SK-N-SH (cell line): ENCODE results near the gene C12orf57. TPM values are rescaled to one million over a fixed set of nuclear protein-coding genes. Genes with fewer than 3 reads are reported as not detected.

ENCODE experiments used
- CTCF ChIA-PET: fragments of 300-600, 350-600 bp; formaldehyde crosslinking; extraction: SDS; loops from one replicate; lab custom pipeline; 2021; lab: Yijun Ruan, JAX
- POLR2A ChIA-PET: fragments of 350-600 bp; sonication (Branson Sonifier 250); formaldehyde crosslinking; extraction: SDS; loops from one replicate; lab custom pipeline; 2020; ENCODE audit warnings: antibody characterized with exemption, inconsistent platforms; lab: Yijun Ruan, JAX
- DNase-seq: peaks from one replicate; pipeline ENCODE4 v3.0.0; 2012
- H2AFZ ChIP-seq: fragments of 200-600 bp; sonication (generic); 2 replicates; pipeline ENCODE4 v1.8.1; 2016; ENCODE audit warnings: antibody characterized with exemption, mild to moderate bottlenecking, low read depth
- H3F3A ChIP-seq: fragments of 200-600 bp; sonication (generic); replicated peaks from 2 replicates; pipeline ENCODE3; 2016; ENCODE audit warnings: antibody characterized with exemption, mild to moderate bottlenecking; ENCODE audit not compliant: insufficient read depth
- H3K27ac ChIP-seq, 2 experiments: fragments of 200-500 bp in 1 of 2; fragments of 200-600 bp in 1 of 2; sonication (Bioruptor generic) in 1 of 2; sonication (generic), shearing (Covaris generic) in 1 of 2; 2 replicates each; pipeline versions ENCODE4 v1.5.1 to v1.6.1; 2014 to 2016; ENCODE audit warnings: low read depth in 2 of 2, inconsistent platforms in 1 of 2, low read length in 1 of 2, mild to moderate bottlenecking in 1 of 2, mixed read lengths in 1 of 2
- H3K27me3 ChIP-seq: fragments of 200-600 bp; sonication (generic), shearing (Covaris generic); 2 replicates; pipeline ENCODE4 v1.6.1; 2016; ENCODE audit warnings: mixed run types; ENCODE audit not compliant: insufficient read depth
- H3K36me3 ChIP-seq, 2 experiments: fragments of 200-500 bp in 1 of 2; fragments of 200-600 bp in 1 of 2; sonication (Bioruptor generic) in 1 of 2; sonication (generic) in 1 of 2; replicated peaks in 1 of 2; 2 replicates each; pipeline versions ENCODE3 to v1.5.1; 2014 to 2016; ENCODE audit warnings: low read length in 1 of 2, mild to moderate bottlenecking in 1 of 2; ENCODE audit not compliant: insufficient read depth in 2 of 2, control insufficient read depth in 1 of 2
- H3K4me1 ChIP-seq, 2 experiments: fragments of 200-500 bp in 1 of 2; fragments of 200-600 bp in 1 of 2; sonication (Bioruptor generic) in 1 of 2; sonication (generic), shearing (Covaris generic) in 1 of 2; 2 replicates each; pipeline versions ENCODE4 v1.5.1 to v1.6.1; 2014 to 2016; ENCODE audit warnings: low read depth in 1 of 2, low read length in 1 of 2, mixed run types in 1 of 2; ENCODE audit not compliant: insufficient read depth in 2 of 2, control insufficient read depth in 1 of 2
- H3K4me2 ChIP-seq: fragments of 200-600 bp; sonication (generic), shearing (Covaris generic); 2 replicates; pipeline ENCODE4 v1.6.1; 2017; ENCODE audit warnings: mixed run types
- H3K4me3 ChIP-seq, 2 experiments: fragments of 200-500 bp in 1 of 2; fragments of 200-600 bp in 1 of 2; sonication (Bioruptor generic) in 1 of 2; sonication (generic), shearing (Covaris generic) in 1 of 2; 2 replicates each; pipeline versions ENCODE4 v1.5.1 to v1.8.1; 2014 to 2016; ENCODE audit warnings: low read depth in 2 of 2, inconsistent platforms in 1 of 2, low read length in 1 of 2, mild to moderate bottlenecking in 1 of 2, mixed read lengths in 1 of 2, moderate library complexity in 1 of 2
- H3K79me2 ChIP-seq: fragments of 200-600 bp; sonication (generic); 2 replicates; pipeline ENCODE4 v1.8.1; 2017; ENCODE audit warnings: mild to moderate bottlenecking; ENCODE audit not compliant: insufficient read depth
- H3K9ac ChIP-seq: fragments of 200-600 bp; sonication (generic); 2 replicates; pipeline ENCODE4 v1.6.1; 2017; ENCODE audit warnings: mixed run types
- H3K9me2 ChIP-seq: fragments of 200-600 bp; sonication (generic); 2 replicates; pipeline ENCODE4 v1.6.1; 2017; ENCODE audit warnings: mixed run types
- H3K9me3 ChIP-seq: fragments of 200-600 bp; sonication (generic); 2 replicates; pipeline ENCODE4 v1.6.1; 2017; ENCODE audit warnings: mixed run types, mild to moderate bottlenecking, moderate library complexity
- H4K20me1 ChIP-seq: fragments of 200-600 bp; sonication (generic); 2 replicates; pipeline ENCODE4 v1.6.1; 2017; ENCODE audit warnings: mild to moderate bottlenecking, mixed run types; ENCODE audit not compliant: insufficient read depth
- CHD2 ChIP-seq: fragments of 150-350 bp; IDR thresholded peaks from 2 replicates; pipeline ENCODE4 v1.6.1; 2018; ENCODE audit warnings: low read length; ENCODE audit not compliant: partially characterized antibody
- EZH2phosphoT487 ChIP-seq: fragments of 200-600 bp; sonication (generic); IDR thresholded peaks from 2 replicates; pipeline ENCODE4 v1.6.1; 2017; ENCODE audit warnings: low read depth, mixed run types, mild to moderate bottlenecking, antibody characterized with exemption, moderate library complexity, borderline replicate concordance
- FOSL2 ChIP-seq: IDR thresholded peaks from 2 replicates; pipeline ENCODE4 v1.4.0; 2012; ENCODE audit warnings: low read depth, mild to moderate bottlenecking, moderate library complexity, borderline replicate concordance
- FOXJ3 ChIP-seq: sonication (generic); formaldehyde crosslinking; IDR thresholded peaks from 2 replicates; pipeline ENCODE4 v1.5.1; 2020; ENCODE audit warnings: mild to moderate bottlenecking, missing genetic modification reagents
- FOXM1 ChIP-seq: IDR thresholded peaks from 2 replicates; pipeline ENCODE4 v1.4.0; 2012; ENCODE audit warnings: low read depth, mild to moderate bottlenecking
- MXI1 ChIP-seq: IDR thresholded peaks from 2 replicates; pipeline ENCODE4 v1.6.1; 2012; ENCODE audit warnings: mild to moderate bottlenecking, low read depth, low read length, improper control_type of control experiment
- NRF1 ChIP-seq: IDR thresholded peaks from 2 replicates; pipeline ENCODE4 v1.6.1; 2012; ENCODE audit warnings: low read depth, mild to moderate bottlenecking, low read length
- POLR2AphosphoS5 ChIP-seq: IDR thresholded peaks from 2 replicates; pipeline ENCODE4 v1.6.1; 2012; ENCODE audit warnings: low read depth, low read length
- RCOR1 ChIP-seq: fragments of 150-350 bp; IDR thresholded peaks from 2 replicates; pipeline ENCODE4 v1.6.1; 2017; ENCODE audit warnings: antibody characterized with exemption, low read length
- RFX5 ChIP-seq: IDR thresholded peaks from 2 replicates; pipeline ENCODE4 v1.6.1; 2012; ENCODE audit warnings: mild to moderate bottlenecking, improper control_type of control experiment, low read length
- SMC3 ChIP-seq: IDR thresholded peaks from 2 replicates; pipeline ENCODE4 v1.6.1; 2012; ENCODE audit warnings: low read depth, low read length, improper control_type of control experiment
- TAF1 ChIP-seq: IDR thresholded peaks from 2 replicates; pipeline ENCODE4 v1.6.1; 2012; ENCODE audit warnings: low read depth, mild to moderate bottlenecking, low read length, moderate library complexity, borderline replicate concordance
- TEAD4 ChIP-seq: IDR thresholded peaks from 2 replicates; pipeline ENCODE4 v1.4.0; 2012; ENCODE audit warnings: mild to moderate bottlenecking, borderline replicate concordance; ENCODE audit not compliant: insufficient read depth
- YY1 ChIP-seq: IDR thresholded peaks from 2 replicates; pipeline ENCODE4 v1.4.0; 2012; ENCODE audit warnings: low read depth, mild to moderate bottlenecking
- WGBS: methylation state at CpG from one replicate; pipeline ENCODE4 v1.1.6; 2017; ENCODE audit warnings: low lambda C conversion rate; 5-methylcytosine and 5-hydroxymethylcytosine counted together
- polyA plus RNA-seq, 3 experiments: library from polyadenylated mRNA; depleted of rRNA; stranded (reverse); fragments of >200 nt; gene quantifications; 2 replicates each; pipeline ENCODE4 v1.2.3, GENCODE V29; 2012
- small RNA-seq, 7 experiments: library from RNA; depleted of rRNA; stranded (forward); fragments of <200 nt; gene quantifications; one replicate each; pipeline ENCODE3, GENCODE V24; 2012
- TF ChIP-seq, protein P1 (sequence below): fragments of 150-350 bp; IDR thresholded peaks from 2 replicates; pipeline ENCODE4 v1.6.1; 2017; ENCODE audit warnings: antibody characterized with exemption, low read length, low read depth, borderline replicate concordance

C12orf57 gene
- polyA plus RNA-seq, 1 of the 3 experiments (the other 2 are of a cell fraction), result 659 TPM

DNA sequence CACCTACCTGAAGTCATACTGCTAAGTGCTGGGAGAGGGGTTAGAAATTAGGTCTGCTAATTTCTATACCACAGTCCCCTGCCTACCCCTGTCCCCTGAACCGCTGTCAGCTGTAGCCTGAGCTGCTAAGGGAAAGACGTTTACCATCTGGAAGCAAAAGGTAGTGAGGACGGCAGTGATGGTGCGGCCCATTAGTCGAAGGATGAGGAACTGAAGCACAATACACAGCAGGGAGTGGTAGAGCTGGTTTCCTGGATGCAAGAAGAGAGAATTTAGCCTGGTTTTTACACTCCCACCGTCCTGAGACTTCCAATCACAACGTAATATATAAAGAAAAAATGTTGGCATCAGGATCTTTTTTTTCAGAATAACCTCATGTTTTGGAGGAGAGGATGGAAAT lies 38.7 kb downstream of the C12orf57 start:
- Histone ChIP-seq H3K27ac (no peak overlapping the region), H3K36me3 (peaks cover 28 to 46% of the 10 kb centered on the region in 2 experiments), H3K4me2 (no peak overlapping the region), H2AFZ (no peak overlapping the region), H3K79me2 (no peaks in the 10 kb centered on the region), H3K9me2 (no peaks in the 10 kb centered on the region), H3K4me1 (no peaks in the 10 kb centered on the region), H4K20me1 (no peaks in the 10 kb centered on the region), H3F3A (no peaks in the 10 kb centered on the region), H3K27me3 (no peaks in the 10 kb centered on the region), H3K9me3 (no peaks in the 10 kb centered on the region), H3K9ac (no peak overlapping the region), H3K4me3 (no peak overlapping the region)
- no peak for TF ChIP-seq FOXM1
- TF ChIP-seq RFX5, result no peak
- no peak for TF ChIP-seq YY1
- no peak for TF ChIP-seq RCOR1
- TF ChIP-seq NRF1, result no peak
- TF ChIP-seq SMC3, result no peak
- no peak for TF ChIP-seq MXI1
- TF ChIP-seq FOSL2, result no peak
- TF ChIP-seq, protein P1, sequence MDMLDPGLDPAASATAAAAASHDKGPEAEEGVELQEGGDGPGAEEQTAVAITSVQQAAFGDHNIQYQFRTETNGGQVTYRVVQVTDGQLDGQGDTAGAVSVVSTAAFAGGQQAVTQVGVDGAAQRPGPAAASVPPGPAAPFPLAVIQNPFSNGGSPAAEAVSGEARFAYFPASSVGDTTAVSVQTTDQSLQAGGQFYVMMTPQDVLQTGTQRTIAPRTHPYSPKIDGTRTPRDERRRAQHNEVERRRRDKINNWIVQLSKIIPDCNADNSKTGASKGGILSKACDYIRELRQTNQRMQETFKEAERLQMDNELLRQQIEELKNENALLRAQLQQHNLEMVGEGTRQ, result no peak
- CTCF ChIA-PET, result no interaction called here
- POLR2A ChIA-PET, result no interaction called here
- 89% methylated on average over 7 of the region's 7 CpGs for WGBS
- DNase-seq, result no peak

GRCh38 chr12:6987956-6988553 lies 44.2 kb downstream of the C12orf57 start:
- H3K4me2 ChIP-seq, result no peak overlapping the region
- no peaks in the 10 kb centered on the region for H3K27me3 ChIP-seq
- H3K4me3 ChIP-seq, result no peak overlapping the region
- TF ChIP-seq POLR2AphosphoS5 (no peak), TAF1 (no peak), TEAD4 (no peak), EZH2phosphoT487 (no peak), FOXJ3 (no peak), CHD2 (no peak), RFX5 (no peak)
- TF ChIP-seq, protein P1, result no peak
- H3K9ac ChIP-seq, result no peak overlapping the region
- no peak overlapping the region for H2AFZ ChIP-seq
- no peaks in the 10 kb centered on the region for H3K9me2 ChIP-seq
- WGBS, result 93% methylated on average over 9 of the region's 11 CpGs
- no peak for DNase-seq
- no peaks in the 10 kb centered on the region for H4K20me1 ChIP-seq
- CTCF ChIA-PET, result no interaction called here
- H3F3A ChIP-seq, result no peaks in the 10 kb centered on the region
- H3K4me1 ChIP-seq, result no peaks in the 10 kb centered on the region
- POLR2A ChIA-PET, result no interaction called here
- peaks cover 13 to 41% of the 10 kb centered on the region in 2 experiments for H3K36me3 ChIP-seq
- no peaks in the 10 kb centered on the region for H3K79me2 ChIP-seq
- no peak overlapping the region for H3K27ac ChIP-seq
- H3K9me3 ChIP-seq, result no peaks in the 10 kb centered on the region

Small RNA genes within 50 kb of the gene (small RNA-seq; reads per million reads assigned to genes)
- 0.40 to 54.3 (median 19.3) reads per million in 7 experiments for gene MIR141
- 0.92 to 114 (median 6.8) reads per million in 7 experiments for gene MIR200C
- 0 reads per million in 7 experiments for gene RNU7-1
- gene SCARNA12, result 0 to 7.4 (median 2.3) reads per million in 7 experiments

Other genes starting within 250 kb of the C12orf57 start
- 5.9 and 9.9 TPM in 2 replicates for gene PIANP, start 243.2 kb upstream of the C12orf57 start, polyA plus RNA-seq (2012; rRNA removed)
- gene COPS7A, start 220.0 kb upstream of the C12orf57 start, polyA plus RNA-seq (2012; rRNA removed), result 191 and 231 TPM in 2 replicates
- gene MLF2, start 190.9 kb upstream of the C12orf57 start, polyA plus RNA-seq (2012; rRNA removed), result 535 and 624 TPM in 2 replicates
- gene PTMS, start 177.7 kb upstream of the C12orf57 start, polyA plus RNA-seq (2012; rRNA removed), result 391 and 661 TPM in 2 replicates
- 0.72 and 1.1 TPM in 2 replicates for gene LAG3, start 171.5 kb upstream of the C12orf57 start, polyA plus RNA-seq (2012; rRNA removed)
- gene CD4, start 154.5 kb upstream of the C12orf57 start, polyA plus RNA-seq (2012; rRNA removed), result 0.02 TPM in 1 of 2 replicates, not detected in the other
- 16.4 and 18.6 TPM in 2 replicates for gene GPR162, start 122.2 kb upstream of the C12orf57 start, polyA plus RNA-seq (2012; rRNA removed)
- gene P3H3, start 115.6 kb upstream of the C12orf57 start, polyA plus RNA-seq (2012; rRNA removed), result 49.5 and 74.6 TPM in 2 replicates
- gene GNB3, start 103.1 kb upstream of the C12orf57 start, polyA plus RNA-seq (2012; rRNA removed), result 12.9 and 13.8 TPM in 2 replicates
- 33.0 and 34.0 TPM in 2 replicates for gene CDCA3, start 92.7 kb upstream of the C12orf57 start, polyA plus RNA-seq (2012; rRNA removed)
- 97.2 and 100 TPM in 2 replicates for gene USP5, start 91.9 kb upstream of the C12orf57 start, polyA plus RNA-seq (2012; rRNA removed)
- gene TPI1, start 76.5 kb upstream of the C12orf57 start, polyA plus RNA-seq (2012; rRNA removed), result 1,175 and 1,316 TPM in 2 replicates
- gene SPSB2, start 70.7 kb upstream of the C12orf57 start, polyA plus RNA-seq (2012; rRNA removed), result 16.9 and 19.6 TPM in 2 replicates
- gene LRRC23, start 39.2 kb upstream of the C12orf57 start, polyA plus RNA-seq (2012; rRNA removed), result 11.9 TPM in 2 replicates
- gene ENO2, start 29.4 kb upstream of the C12orf57 start, polyA plus RNA-seq (2012; rRNA removed), result 50.6 and 56.9 TPM in 2 replicates
- gene ATN1, start 16.1 kb upstream of the C12orf57 start, polyA plus RNA-seq (2012; rRNA removed), result 18.5 and 29.3 TPM in 2 replicates
- gene RNU7-1, start 206 bp upstream of the C12orf57 start, polyA plus RNA-seq (2012; rRNA removed), result not detected in 2 replicates
- 0.12 and 0.18 TPM in 2 replicates for gene PTPN6, start 7.3 kb downstream of the C12orf57 start, polyA plus RNA-seq (2012; rRNA removed)
- gene PHB2, start 26.6 kb downstream of the C12orf57 start, polyA plus RNA-seq (2012; rRNA removed), result 386 and 447 TPM in 2 replicates
- gene EMG1, start 26.9 kb downstream of the C12orf57 start, polyA plus RNA-seq (2012; rRNA removed), result 77.4 and 82.8 TPM in 2 replicates
- 23.8 and 29.2 TPM in 2 replicates for gene LPCAT3, start 74.5 kb downstream of the C12orf57 start, polyA plus RNA-seq (2012; rRNA removed)
- 14.5 and 19.3 TPM in 2 replicates for gene C1S, start 116.7 kb downstream of the C12orf57 start, polyA plus RNA-seq (2012; rRNA removed)
- gene C1R, start 148.4 kb downstream of the C12orf57 start, polyA plus RNA-seq (2012; rRNA removed), result 18.7 and 20.1 TPM in 2 replicates
- gene C1RL, start 165.2 kb downstream of the C12orf57 start, polyA plus RNA-seq (2012; rRNA removed), result 8.3 and 9.5 TPM in 2 replicates
- 0.06 and 0.12 TPM in 2 replicates for gene RBP5, start 184.9 kb downstream of the C12orf57 start, polyA plus RNA-seq (2012; rRNA removed)
- 12.7 and 12.9 TPM in 2 replicates for gene CLSTN3, start 186.3 kb downstream of the C12orf57 start, polyA plus RNA-seq (2012; rRNA removed)
- gene PEX5, start 245.7 kb downstream of the C12orf57 start, polyA plus RNA-seq (2012; rRNA removed), result 21.6 and 22.6 TPM in 2 replicates